ES-I3 (cell line): ENCODE measurements around the gene B4GALNT2.
"Not testable (repeated sequence)": the region's sequence is repeated elsewhere in the genome, so short reads cannot be mapped to it uniquely, and the experiment has no call there.

Experiments used
- H3K36me3 ChIP-seq: 2 replicates; pipeline ENCODE4 v1.6.1; 2013; ENCODE audit warnings: mild to moderate bottlenecking, low read length, control low read depth, moderate library complexity; ENCODE audit not compliant: insufficient read depth
- H3K4me1 ChIP-seq: 2 replicates; pipeline ENCODE4 v1.6.1; 2013; ENCODE audit warnings: mild to moderate bottlenecking, control low read depth, low read length; ENCODE audit not compliant: insufficient read depth
- H3K9ac ChIP-seq: 2 replicates; pipeline ENCODE4 v1.6.1; 2013; ENCODE audit warnings: low read depth, mild to moderate bottlenecking, low read length, moderate library complexity
- H3K9me3 ChIP-seq: 2 replicates; pipeline ENCODE4 v1.6.1; 2013; ENCODE audit warnings: mild to moderate bottlenecking, low read length, moderate library complexity; ENCODE audit not compliant: control insufficient read depth, insufficient read depth

Gene B4GALNT2, protein sequence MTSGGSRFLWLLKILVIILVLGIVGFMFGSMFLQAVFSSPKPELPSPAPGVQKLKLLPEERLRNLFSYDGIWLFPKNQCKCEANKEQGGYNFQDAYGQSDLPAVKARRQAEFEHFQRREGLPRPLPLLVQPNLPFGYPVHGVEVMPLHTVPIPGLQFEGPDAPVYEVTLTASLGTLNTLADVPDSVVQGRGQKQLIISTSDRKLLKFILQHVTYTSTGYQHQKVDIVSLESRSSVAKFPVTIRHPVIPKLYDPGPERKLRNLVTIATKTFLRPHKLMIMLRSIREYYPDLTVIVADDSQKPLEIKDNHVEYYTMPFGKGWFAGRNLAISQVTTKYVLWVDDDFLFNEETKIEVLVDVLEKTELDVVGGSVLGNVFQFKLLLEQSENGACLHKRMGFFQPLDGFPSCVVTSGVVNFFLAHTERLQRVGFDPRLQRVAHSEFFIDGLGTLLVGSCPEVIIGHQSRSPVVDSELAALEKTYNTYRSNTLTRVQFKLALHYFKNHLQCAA

DNA sequence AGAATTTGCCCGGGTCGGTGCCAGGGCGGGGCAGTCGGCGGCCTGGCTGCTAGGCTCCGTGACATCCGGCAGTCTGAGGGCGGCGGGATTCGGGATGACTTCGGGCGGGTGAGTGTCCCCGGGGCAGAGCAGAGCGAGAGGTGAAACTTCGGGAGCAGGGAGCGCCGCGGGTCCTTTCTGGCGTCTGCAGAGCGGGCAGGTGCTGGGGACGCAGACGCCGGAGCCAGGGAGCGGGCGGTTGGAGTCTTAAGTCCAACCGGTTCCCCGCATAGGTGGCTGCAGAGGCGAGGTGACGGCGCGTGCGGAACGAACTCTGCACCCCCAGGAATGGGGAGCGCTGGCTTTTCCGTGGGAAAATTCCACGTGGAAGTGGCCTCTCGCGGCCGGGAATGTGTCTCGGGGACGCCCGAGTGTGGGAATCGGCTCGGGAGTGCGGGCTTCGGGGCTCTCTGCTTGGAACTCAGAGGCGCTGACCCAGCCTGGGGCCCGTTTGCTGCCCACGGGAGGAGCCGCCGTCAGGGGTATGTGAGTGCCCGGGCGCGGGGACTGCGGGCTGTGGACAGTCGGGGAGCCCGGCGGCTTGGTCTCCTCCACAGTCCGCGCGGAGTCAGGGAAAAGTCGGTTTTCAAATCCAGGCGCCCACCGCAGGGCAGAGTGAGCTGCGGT is at the start of gene B4GALNT2:
Gene B4GALNT2 (plus strand): TSS at position 71 of the 666 bp plus-strand sequence. CDS start 24 bp downstream, at position 95.
- H3K4me1 ChIP-seq = no peaks in the 10 kb centered on the region; the same call in 1 of the 2 replicates
- peaks cover 17% of the 10 kb centered on the region; the same call in 1 of the 2 replicates for H3K9me3 ChIP-seq
- no peaks in the 10 kb centered on the region for H3K36me3 ChIP-seq
- H3K9ac ChIP-seq = peak within 1 kb of the TSS; percentile 64

DNA sequence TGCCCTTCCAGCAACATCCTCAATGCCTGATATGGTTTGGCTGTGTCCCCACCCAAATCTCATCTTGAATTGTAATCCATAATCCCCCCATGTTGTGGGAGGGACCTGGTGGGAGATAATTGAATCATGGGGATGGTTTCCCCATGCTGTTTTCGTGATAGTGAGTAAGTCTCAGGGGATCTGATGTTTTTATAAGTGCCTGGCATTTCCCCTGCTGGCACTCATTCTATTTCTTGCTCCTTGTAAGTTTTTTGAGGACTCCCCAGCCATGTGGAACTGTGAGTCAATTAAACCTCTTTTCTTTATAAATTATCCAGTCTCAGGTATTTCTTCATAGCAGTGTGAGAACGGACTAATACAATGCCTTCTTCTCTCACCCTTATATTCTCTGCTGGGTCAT is 47.5 kb upstream of the B4GALNT2 start:
- not testable (repeated sequence) for H3K9ac ChIP-seq, H3K36me3 ChIP-seq, H3K4me1 ChIP-seq, H3K9me3 ChIP-seq

DNA sequence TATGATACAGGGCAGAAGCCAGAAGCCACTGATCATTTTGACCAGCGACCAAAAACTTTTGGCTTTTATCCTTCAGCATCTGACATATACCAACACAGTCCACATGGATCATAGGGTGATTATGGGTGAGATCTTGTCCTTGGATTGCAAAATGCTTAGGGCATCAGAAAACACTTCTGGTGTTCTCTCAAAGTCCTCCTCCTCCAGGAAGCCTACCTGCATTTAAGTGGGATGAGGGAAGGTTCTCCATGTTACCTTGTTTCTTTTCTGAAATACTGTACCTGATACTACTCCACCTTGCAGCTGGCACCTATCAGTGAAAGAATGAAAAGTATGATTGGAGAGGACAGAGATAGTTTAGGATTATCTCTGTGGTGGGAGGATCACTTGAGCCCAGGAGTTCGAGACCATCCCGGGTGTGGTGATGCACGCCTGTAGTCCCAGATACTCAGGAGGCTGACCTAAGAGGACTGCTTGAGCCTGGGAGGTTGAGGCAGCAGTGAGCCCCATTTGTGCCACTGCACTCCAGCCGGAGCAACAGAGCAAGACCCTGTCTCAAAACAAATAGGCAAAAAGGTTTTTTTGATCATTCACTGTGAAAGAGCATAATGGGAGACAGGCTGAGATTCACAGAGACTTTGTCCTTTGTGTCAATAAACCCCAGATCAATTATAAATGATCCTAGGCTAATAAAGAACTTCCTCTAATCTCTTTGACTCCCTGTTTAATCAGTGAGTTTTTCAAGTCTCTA is 46.8 kb upstream of the B4GALNT2 start:
- Histone ChIP-seq H3K36me3 (no peaks in the 10 kb centered on the region), H3K9me3 (no peaks in the 10 kb centered on the region; the same call in 1 of the 2 replicates), H3K4me1 (peaks cover 5% of the 10 kb centered on the region), H3K9ac (no peak overlapping the region)

DNA sequence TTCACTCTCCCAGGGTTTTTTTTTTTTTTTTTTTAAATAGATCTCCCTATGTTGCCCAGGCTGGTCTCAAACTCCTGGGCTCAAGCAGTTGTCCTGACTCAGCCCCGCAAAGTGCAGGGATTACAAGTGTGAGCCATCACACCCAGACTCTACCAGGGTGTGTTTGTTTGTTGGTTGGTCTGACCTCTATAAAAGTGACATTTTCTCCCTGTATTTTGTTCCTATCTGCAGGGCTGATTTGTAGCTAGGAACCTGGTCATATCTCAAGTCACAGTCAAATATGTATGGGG is 46.3 kb upstream of the B4GALNT2 start:
- H3K9me3 ChIP-seq = no peaks in the 10 kb centered on the region; the same call in 1 of the 2 replicates
- H3K4me1 ChIP-seq = peaks cover 5% of the 10 kb centered on the region
- H3K36me3 ChIP-seq = no peaks in the 10 kb centered on the region
- no peak overlapping the region for H3K9ac ChIP-seq

DNA sequence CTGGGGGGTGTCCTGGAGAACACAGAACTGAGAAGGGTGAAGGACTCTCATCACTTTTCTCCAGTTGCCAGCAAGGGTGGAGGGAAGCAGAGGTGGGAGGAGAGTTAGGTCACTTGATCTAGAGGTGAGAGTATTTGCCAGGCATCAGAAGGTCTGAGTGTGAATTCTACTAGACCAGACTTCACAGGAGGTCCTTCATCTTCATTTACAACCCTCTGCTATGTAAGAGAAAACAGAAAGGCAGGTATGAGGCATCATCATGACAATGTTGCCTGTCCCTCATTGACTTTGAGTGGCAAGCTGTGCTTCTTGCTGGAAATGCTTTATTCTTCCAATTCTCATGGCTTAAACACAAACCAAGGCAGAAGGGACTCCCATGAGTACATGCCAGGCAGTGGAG is 45.9 kb upstream of the B4GALNT2 start:
- H3K9me3 ChIP-seq = no peaks in the 10 kb centered on the region; the same call in 1 of the 2 replicates
- H3K9ac ChIP-seq = no peak overlapping the region
- H3K36me3 ChIP-seq = no peaks in the 10 kb centered on the region
- peaks cover 5% of the 10 kb centered on the region for H3K4me1 ChIP-seq

DNA sequence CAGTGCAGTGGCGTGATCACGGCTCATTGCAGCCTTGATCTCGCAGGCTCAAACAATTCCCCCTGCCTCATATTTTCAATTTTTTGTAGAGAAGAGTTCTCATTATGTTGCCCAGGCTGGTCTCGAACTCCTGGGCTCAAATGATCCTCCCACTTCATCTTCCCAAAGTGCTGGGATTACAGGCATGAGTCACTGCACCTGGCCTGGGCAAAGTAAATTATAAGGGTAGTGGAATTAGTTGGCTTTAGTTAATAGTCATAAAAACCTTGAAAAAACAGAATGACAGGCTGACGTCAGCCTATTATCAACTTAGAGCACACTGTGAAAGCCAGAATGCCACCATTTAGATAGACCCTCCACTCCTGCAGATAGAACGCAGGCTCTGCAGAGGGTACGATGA is 43.5 kb upstream of the B4GALNT2 start:
- Histone ChIP-seq H3K36me3 (no peaks in the 10 kb centered on the region), H3K4me1 (peaks cover 5% of the 10 kb centered on the region), H3K9me3 (no peaks in the 10 kb centered on the region; the same call in 1 of the 2 replicates), H3K9ac (no peak overlapping the region)

DNA sequence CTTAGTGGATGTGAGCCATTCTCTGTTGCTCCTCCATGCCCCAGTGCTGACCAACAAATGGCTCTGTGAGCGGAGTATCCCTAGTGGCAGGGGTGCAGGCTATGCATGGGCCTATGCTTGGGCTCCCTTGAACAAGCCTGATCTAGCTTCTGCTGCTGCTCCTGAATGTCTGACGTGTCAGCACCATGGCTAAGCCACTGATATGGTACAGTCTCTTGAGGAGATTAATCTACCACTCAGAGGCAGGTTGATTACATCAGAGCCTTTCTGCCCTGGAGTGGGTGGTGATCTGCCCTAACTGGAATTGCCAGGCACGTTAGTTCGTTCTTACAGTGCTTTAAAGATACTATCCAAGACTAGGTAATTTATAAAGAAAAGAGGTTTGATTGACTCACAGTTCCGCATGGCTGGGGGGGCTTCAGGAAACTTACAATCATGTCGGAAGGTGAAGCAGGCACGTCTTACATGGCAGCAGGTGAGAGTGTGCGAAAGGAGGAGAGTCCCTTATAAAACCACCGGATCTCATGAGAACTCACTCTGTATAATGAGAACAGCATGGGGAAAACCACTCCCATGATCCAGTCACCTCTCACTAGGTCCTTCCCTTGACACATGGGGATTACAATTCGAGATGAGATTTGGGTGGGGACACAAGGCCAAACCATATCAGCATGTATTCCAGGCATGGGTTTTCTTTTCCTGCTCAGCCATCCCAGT is 41.5 kb upstream of the B4GALNT2 start:
- H3K4me1 ChIP-seq = peaks cover 5% of the 10 kb centered on the region
- no peaks in the 10 kb centered on the region; the same call in 1 of the 2 replicates for H3K9me3 ChIP-seq
- no peak overlapping the region for H3K9ac ChIP-seq
- no peaks in the 10 kb centered on the region for H3K36me3 ChIP-seq

DNA sequence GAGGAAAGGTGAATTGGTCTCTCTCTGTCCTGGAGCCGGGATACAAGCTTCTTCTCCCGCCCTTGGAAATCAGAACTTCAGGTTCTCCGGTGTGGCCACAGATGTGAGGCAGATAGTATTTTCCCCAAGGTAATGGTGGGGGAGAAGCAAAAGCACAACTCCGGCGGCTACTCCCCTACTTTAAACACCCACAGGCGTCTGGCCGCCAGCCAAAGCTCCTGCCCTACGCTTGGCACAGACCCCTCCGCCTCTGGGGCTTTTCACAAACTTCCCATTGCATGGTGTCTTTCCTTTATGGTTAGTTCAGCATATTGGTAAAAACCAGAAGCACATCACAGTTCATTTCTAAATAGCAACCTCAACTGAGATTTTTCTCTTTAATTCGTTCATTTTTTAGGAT is 39.4 kb upstream of the B4GALNT2 start:
- Histone ChIP-seq H3K36me3 (no peaks in the 10 kb centered on the region), H3K9me3 (no peaks in the 10 kb centered on the region; the same call in 1 of the 2 replicates), H3K4me1 (no peaks in the 10 kb centered on the region), H3K9ac (no peak overlapping the region)

DNA sequence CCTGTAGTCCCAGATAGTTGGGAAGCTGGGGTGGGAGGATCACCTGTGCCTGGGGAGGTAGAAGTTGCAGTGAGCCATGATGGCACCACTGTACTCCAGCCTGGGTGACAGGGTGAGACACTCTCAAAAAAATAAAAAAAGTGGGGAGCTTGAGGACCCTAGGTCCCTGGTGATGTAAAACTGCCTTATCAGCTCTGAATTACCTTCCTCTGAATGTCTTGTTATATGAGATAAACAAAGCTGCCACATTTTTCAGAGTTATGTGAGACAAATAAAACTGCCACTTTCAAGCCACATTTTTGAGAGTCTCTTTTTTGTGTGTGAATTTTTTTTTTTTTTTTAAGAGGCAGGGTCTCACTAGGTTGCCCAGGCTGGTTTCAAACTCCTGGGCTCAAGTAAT is 32.0 kb upstream of the B4GALNT2 start:
- H3K36me3 ChIP-seq = no peaks in the 10 kb centered on the region
- no peak overlapping the region for H3K9ac ChIP-seq
- H3K4me1 ChIP-seq = peaks cover 4% of the 10 kb centered on the region
- no peaks in the 10 kb centered on the region for H3K9me3 ChIP-seq

DNA sequence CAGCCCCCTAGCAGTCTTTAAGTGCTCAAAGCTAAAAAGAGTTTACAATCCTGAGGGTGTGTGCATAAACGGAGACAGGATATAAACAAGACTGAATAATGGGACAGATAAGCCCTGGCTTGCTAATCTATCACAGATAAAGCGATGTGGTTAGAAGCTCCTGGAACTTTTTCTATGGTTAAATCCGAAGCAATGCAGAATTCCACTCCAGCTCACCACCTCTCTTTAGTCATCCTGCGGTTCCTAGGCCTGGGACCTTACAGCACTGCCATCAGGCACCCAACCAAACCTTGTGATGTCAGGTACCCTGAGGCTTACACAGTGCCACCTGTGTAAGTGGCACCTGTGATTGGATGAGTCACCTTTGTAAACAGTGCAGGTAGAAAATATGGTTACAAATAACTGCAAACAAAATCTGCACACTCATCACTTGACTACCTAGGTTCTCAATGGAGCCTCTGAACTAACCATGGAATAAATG is 31.5 kb upstream of the B4GALNT2 start:
- H3K36me3 ChIP-seq = no peaks in the 10 kb centered on the region
- H3K9ac ChIP-seq = no peak overlapping the region
- H3K9me3 ChIP-seq = no peaks in the 10 kb centered on the region
- H3K4me1 ChIP-seq = peaks cover 7% of the 10 kb centered on the region

DNA sequence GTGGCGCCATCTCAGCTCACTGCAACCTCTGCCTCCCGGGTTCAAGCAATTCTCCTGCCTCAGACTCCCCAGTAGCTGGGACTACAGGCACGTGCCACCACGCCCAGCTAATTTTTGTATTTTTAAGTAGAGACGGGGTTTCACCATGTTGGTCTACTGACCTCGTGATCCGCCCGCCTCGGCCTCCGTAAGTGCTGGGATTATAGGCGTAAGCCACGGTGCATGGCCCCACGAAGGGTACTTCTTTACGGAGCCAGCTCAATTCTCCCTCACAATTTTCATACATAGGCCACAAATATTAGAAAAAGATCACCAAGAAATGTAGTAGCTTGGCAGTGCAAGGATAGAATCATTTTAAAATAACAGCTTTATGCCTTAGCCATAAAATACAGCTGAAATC is 29.2 kb upstream of the B4GALNT2 start:
- not testable (repeated sequence) for H3K9me3 ChIP-seq, H3K36me3 ChIP-seq, H3K9ac ChIP-seq
- peaks cover 25% of the 10 kb centered on the region for H3K4me1 ChIP-seq

DNA sequence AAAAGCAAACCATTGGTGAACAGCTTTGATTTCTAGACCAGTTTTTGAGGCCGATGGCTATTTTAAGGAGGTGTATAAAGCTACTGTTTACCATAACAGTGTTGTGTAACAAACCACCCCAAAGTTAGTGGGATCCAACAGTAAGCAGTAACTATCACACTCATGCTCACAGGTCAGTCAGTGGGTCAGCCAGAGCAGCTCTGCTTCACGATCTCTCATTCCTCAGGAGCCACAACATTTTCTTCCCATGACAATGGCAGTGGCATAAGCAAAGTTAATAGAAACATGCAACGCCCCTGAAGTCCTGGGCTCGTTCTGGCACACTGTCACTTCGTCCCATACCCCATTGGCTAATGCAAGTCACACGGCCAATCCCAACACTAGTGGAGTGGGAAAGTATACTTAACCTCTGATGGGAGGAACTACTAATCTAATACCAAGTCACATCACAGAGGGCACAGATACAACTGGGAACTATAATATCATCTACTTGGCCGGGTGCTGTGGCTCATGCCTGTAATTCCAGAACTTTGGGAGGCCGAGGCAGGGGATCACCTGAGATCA is 28.0 kb upstream of the B4GALNT2 start:
- H3K9me3 ChIP-seq = no peaks in the 10 kb centered on the region
- H3K4me1 ChIP-seq = peaks cover 37% of the 10 kb centered on the region
- H3K36me3 ChIP-seq = no peaks in the 10 kb centered on the region
- H3K9ac ChIP-seq = no peak overlapping the region

DNA sequence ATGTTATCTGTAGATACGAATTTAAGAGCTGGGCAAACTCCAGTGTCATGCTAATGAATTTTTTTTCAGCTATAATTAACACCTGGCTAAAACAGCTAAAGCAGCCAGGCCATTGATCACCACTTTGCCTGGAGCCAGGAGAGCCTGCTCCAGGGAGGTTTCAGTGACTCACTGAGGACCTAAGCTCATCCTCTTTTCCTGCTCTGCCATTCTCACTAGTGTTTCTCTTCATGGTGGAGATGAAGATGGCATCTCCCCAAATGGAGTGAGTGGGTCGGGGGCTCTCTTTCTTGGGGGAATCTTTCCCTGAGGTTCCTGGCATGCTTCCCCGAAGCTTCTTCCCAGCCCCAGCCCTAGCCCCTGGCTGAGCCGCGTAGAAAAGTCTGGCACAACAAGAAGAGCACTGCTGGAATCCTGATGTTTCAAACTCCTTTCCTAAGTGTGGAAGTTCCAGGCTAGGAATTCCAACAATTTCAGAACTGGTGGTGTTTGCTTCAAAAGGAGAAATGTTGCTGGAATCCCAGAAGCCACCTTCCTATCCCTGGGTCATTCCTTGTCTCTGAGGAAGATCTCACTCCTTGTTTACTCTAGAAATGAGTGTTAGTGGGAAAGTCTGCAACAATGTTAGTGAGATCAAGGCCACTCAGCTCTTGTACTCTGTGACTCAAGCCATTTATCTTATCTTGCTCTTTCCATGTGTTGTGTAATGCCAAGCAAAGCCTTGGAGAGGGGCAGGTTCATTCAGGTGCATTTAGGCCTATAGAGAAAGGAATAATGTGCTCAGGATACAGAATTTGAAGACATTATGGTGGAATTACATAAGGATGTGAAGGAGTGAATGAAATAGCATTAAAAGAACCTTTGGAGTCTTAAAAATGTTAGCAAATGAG is 26.0 kb upstream of the B4GALNT2 start:
- Histone ChIP-seq H3K36me3 (no peaks in the 10 kb centered on the region), H3K9me3 (no peaks in the 10 kb centered on the region), H3K9ac (no peak overlapping the region), H3K4me1 (peaks cover 42% of the 10 kb centered on the region)
